K562 (cell line): ENCODE results near the gene KNDC1. TPM values are rescaled to one million over a fixed set of nuclear protein-coding genes. Genes with fewer than 3 reads are reported as not detected.

Experiments
- ATAC-seq: fragments of 200-7000 bp; cut with Tn5 transposase; 3 replicates; pipeline ENCODE4 v1.9.1; 2020; ENCODE audit warnings: moderate library complexity
- BruUV-seq: library from RNA; stranded (reverse); fragments of 400-500 nt; replicated peaks from 2 replicates; lab custom pipeline; 2021; lab: Mats Ljungman, UMichigan
- CTCF ChIA-PET: fragments of 300-600 bp; formaldehyde crosslinking; extraction: SDS; loops from one replicate; lab custom pipeline; 2021; ENCODE audit warnings: low intra/inter-chr PET ratio; lab: Yijun Ruan, JAX
- POLR2A ChIA-PET: fragments of 300-600, 350-650 bp; sonication (Branson Sonifier 250); formaldehyde crosslinking; extraction: SDS; loops from one replicate; lab custom pipeline; 2021; ENCODE audit warnings: antibody characterized with exemption, inconsistent platforms; lab: Yijun Ruan, JAX
- DNase-seq, 4 experiments: peaks; one replicate each; pipeline versions ENCODE4 v3.0.0 to v3.0.0-alpha.2; 2011 to 2018; ENCODE audit warnings: low spot score in 3 of 4, mixed read lengths in 3 of 4; ENCODE audit errors: extremely low read depth in 1 of 4
- FAIRE-seq: peaks from 2 replicates; lab custom pipeline; 2011; peaks lifted over from hg19 to GRCh38; lab: Jason Lieb, UNC
- H2AFZ ChIP-seq: 2 replicates; pipeline ENCODE4 v1.6.0; 2011; ENCODE audit warnings: low read depth, low read length, control low read depth, inconsistent platforms
- H3K27ac ChIP-seq: fragments of 200-600 bp; 3 replicates; pipeline ENCODE4 v1.8.0; 2011; ENCODE audit warnings: low read depth, mild to moderate bottlenecking, control low read depth, inconsistent platforms, low read length, moderate library complexity, mixed read lengths; ENCODE audit errors: extremely low read depth
- H3K27me3 ChIP-seq, 2 experiments: fragments of 300-600 bp in 1 of 2; 2 replicates in 1 of 2; 3 replicates in 1 of 2; pipeline versions ENCODE4 v1.6.0 to v1.8.0; 2011; ENCODE audit warnings: inconsistent platforms in 2 of 2, low read length in 2 of 2, mild to moderate bottlenecking in 1 of 2, mixed read lengths in 1 of 2, moderate library complexity in 1 of 2; ENCODE audit not compliant: control insufficient read depth in 2 of 2, insufficient read depth in 2 of 2
- H3K36me3 ChIP-seq: fragments of 300-600 bp; 3 replicates; pipeline ENCODE4 v1.8.0; 2011; ENCODE audit warnings: mild to moderate bottlenecking, low read length, inconsistent platforms; ENCODE audit not compliant: control insufficient read depth, insufficient read depth
- H3K4me1 ChIP-seq, 2 experiments: fragments of 200-600 bp in 1 of 2; replicated peaks in 1 of 2; 2 replicates in 1 of 2; 3 replicates in 1 of 2; pipeline versions ENCODE4 v1.5.1 to v1.8.0; 2011; ENCODE audit warnings: inconsistent platforms in 2 of 2, low read length in 2 of 2, mild to moderate bottlenecking in 1 of 2, mixed read lengths in 1 of 2, moderate library complexity in 1 of 2; ENCODE audit not compliant: control insufficient read depth in 2 of 2, insufficient read depth in 2 of 2
- H3K4me2 ChIP-seq: 2 replicates; pipeline ENCODE4 v1.6.1; 2011; ENCODE audit warnings: low read length, control low read depth, inconsistent platforms, mixed read lengths; ENCODE audit not compliant: insufficient read depth
- H3K4me3 ChIP-seq: fragments of 200-600 bp; sonication (generic), shearing (Covaris generic); 2 replicates; pipeline ENCODE4 v1.5.1; 2016; ENCODE audit warnings: control low read depth, inconsistent platforms
- H3K79me2 ChIP-seq: fragments of 200-600 bp; 3 replicates; pipeline ENCODE4 v1.8.0; 2011; ENCODE audit warnings: low read length, inconsistent platforms; ENCODE audit not compliant: control insufficient read depth, insufficient read depth
- H3K9ac ChIP-seq, 2 experiments: 2 replicates each; pipeline versions ENCODE4 v1.6.0 to v1.6.1; 2011; ENCODE audit warnings: low read depth in 2 of 2, low read length in 2 of 2, control low read depth in 1 of 2, inconsistent platforms in 1 of 2, mild to moderate bottlenecking in 1 of 2, mixed read lengths in 1 of 2; ENCODE audit not compliant: insufficient read depth in 1 of 2
- H3K9me1 ChIP-seq: one replicate; pipeline ENCODE4 v1.6.0; 2011; ENCODE audit warnings: inconsistent platforms, mild to moderate bottlenecking, low read length, moderate library complexity; ENCODE audit not compliant: control insufficient read depth, insufficient read depth
- H3K9me3 ChIP-seq: replicated peaks from 2 replicates; pipeline ENCODE4 v1.5.1; 2011; ENCODE audit warnings: low read depth, low read length, inconsistent platforms; ENCODE audit not compliant: control insufficient read depth, insufficient read depth
- H4K20me1 ChIP-seq: replicated peaks from 2 replicates; pipeline ENCODE4 v1.6.1; 2011; ENCODE audit warnings: low read length, inconsistent platforms, mixed read lengths; ENCODE audit not compliant: control insufficient read depth, insufficient read depth
- BACH1 ChIP-seq: fragments of 200-800 bp; sonication (Bioruptor generic); IDR thresholded peaks from 2 replicates; pipeline ENCODE4 v1.6.1; 2016; ENCODE audit warnings: missing genetic modification characterization, missing compliant biosample characterization
- CHD2 ChIP-seq: IDR thresholded peaks from 2 replicates; pipeline ENCODE4 v1.6.1; 2011; ENCODE audit warnings: low read depth, low read length
- NCOA1 ChIP-seq: fragments of 450-650 bp; IDR thresholded peaks from 2 replicates; pipeline ENCODE4 v1.6.1; 2016; ENCODE audit warnings: low read depth
- RAD21 ChIP-seq, 2 experiments: fragments of 250-450 bp in 1 of 2; fragments of 450-650 bp in 1 of 2; sonication (Bioruptor Pico) in 1 of 2; formaldehyde crosslinking in 1 of 2; IDR thresholded peaks in 1 of 2; conservative IDR thresholded peaks in 1 of 2; 2 replicates each; pipeline versions ENCODE4 v1.4.0 to v1.8.0; 2020 to 2022; ENCODE audit warnings: mild to moderate bottlenecking in 2 of 2, moderate library complexity in 1 of 2
- RFX7 ChIP-seq: fragments of 250-450 bp; sonication (Bioruptor Pico); IDR thresholded peaks from 2 replicates; pipeline ENCODE4 v1.5.1; 2021; ENCODE audit warnings: mild to moderate bottlenecking
- RNF2 ChIP-seq: sonication (generic); IDR thresholded peaks from 2 replicates; pipeline ENCODE4 v1.6.1; 2016
- SIRT6 ChIP-seq: IDR thresholded peaks from one replicate; pipeline ENCODE4 v1.6.1; 2012; ENCODE audit warnings: low read depth, mild to moderate bottlenecking, control low read depth, inconsistent platforms, low read length, moderate library complexity
- SMAD3 ChIP-seq: fragments of 450-650 bp; formaldehyde crosslinking; conservative IDR thresholded peaks from 2 replicates; pipeline ENCODE4 v1.4.0; 2020; ENCODE audit warnings: mild to moderate bottlenecking
- TCFL5 ChIP-seq: fragments of 250-450 bp; sonication (Bioruptor Pico); conservative IDR thresholded peaks from 2 replicates; pipeline ENCODE4 v1.6.1; 2021; ENCODE audit warnings: mild to moderate bottlenecking, moderate library complexity, matching md5 sums
- ZBTB26 ChIP-seq: fragments of 450-650 bp; formaldehyde crosslinking; IDR thresholded peaks from 2 replicates; pipeline ENCODE4 v1.4.0; 2022; ENCODE audit warnings: missing genetic modification characterization
- ZBTB49 ChIP-seq: sonication (generic); formaldehyde crosslinking; IDR thresholded peaks from 2 replicates; pipeline ENCODE4 v1.8.0; 2022; ENCODE audit warnings: missing genetic modification reagents, mild to moderate bottlenecking, borderline replicate concordance
- ZNF57 ChIP-seq: fragments of 450-650 bp; formaldehyde crosslinking; IDR thresholded peaks from 2 replicates; pipeline ENCODE4 v1.4.0; 2020; ENCODE audit warnings: mild to moderate bottlenecking, moderate library complexity
- ZNF76 ChIP-seq: fragments of 250-450 bp; sonication (Bioruptor Pico); IDR thresholded peaks from 2 replicates; pipeline ENCODE4 v1.4.0; 2020; ENCODE audit warnings: mild to moderate bottlenecking, moderate library complexity, borderline replicate concordance
- WGBS: fragments of 100-300 bp; shearing (Covaris generic); methylation state at CpG from one replicate; pipeline ENCODE4 v1.1.6; 2016; ENCODE audit warnings: low coverage, mixed read lengths; ENCODE audit not compliant: insufficient coverage; ENCODE audit errors: missing lambda C conversion rate; 5-methylcytosine and 5-hydroxymethylcytosine counted together
- in situ Hi-C: fragments of 300-500 bp; cut with MboI; formaldehyde crosslinking; loops from 4 replicates; pipeline ENCODE4 v1.15.0; 2018; ENCODE audit warnings: inconsistent platforms, mixed read lengths
- intact Hi-C: fragments of 100-400 bp; cut with micrococcal nuclease; formaldehyde crosslinking; loops from 2 replicates; pipeline ENCODE4 v1.14.2; 2022
- polyA plus RNA-seq, 8 experiments: library from polyadenylated mRNA; depleted of rRNA in 4 of 8; stranded (reverse) in 5 of 8; unstranded in 3 of 8; fragments of >200 nt; fragmentation: Nextera tagmentation in 2 of 8; fragmentation: Illumina TruSeq in 1 of 8; extraction: Ambion mirVana in 2 of 8; extraction: Trizol in 1 of 8; gene quantifications; 2 replicates each; pipeline versions ENCODE4 v1.2.1 to v1.2.3, GENCODE V29; 2011 to 2014; ENCODE audit warnings: inconsistent platforms in 1 of 8, missing spikeins in 1 of 8
- total RNA-seq, 7 experiments: library from RNA; depleted of rRNA in 6 of 7; stranded (reverse); fragments of >200 nt in 6 of 7; fragmentation: Illumina TruSeq in 2 of 7; extraction: Trizol in 2 of 7; gene quantifications; 2 replicates each; pipeline versions ENCODE4 v1.2.1 to v1.2.3, GENCODE V29; 2011 to 2021; ENCODE audit warnings: low replicate concordance in 1 of 7
- TF ChIP-seq, protein P1 (sequence below): sonication (generic); formaldehyde crosslinking; IDR thresholded peaks from 2 replicates; pipeline ENCODE4 v1.8.0; 2022; ENCODE audit warnings: missing genetic modification reagents, mild to moderate bottlenecking, borderline replicate concordance
- TF ChIP-seq, protein P2 (sequence below), 2 experiments: IDR thresholded peaks; 2 replicates each; pipeline ENCODE4 v1.6.1; 2011; ENCODE audit warnings: borderline replicate concordance in 1 of 2, control low read depth in 1 of 2, low read depth in 1 of 2, low read length in 1 of 2, mild to moderate bottlenecking in 1 of 2, mixed read lengths in 1 of 2, moderate library complexity in 1 of 2; ENCODE audit not compliant: insufficient read depth in 1 of 2, insufficient read length in 1 of 2, poor library complexity in 1 of 2, severe bottlenecking in 1 of 2; ENCODE audit errors: extremely low read depth in 1 of 2

KNDC1 gene
- total and polyA plus RNA-seq, 9 of the 15 experiments (the other 6 are each of a cell fraction or from before 2014, with no cell fraction given), result 0.07 to 0.26 (median 0.11) TPM; not detected in 6

- TF ChIP-seq ZBTB49, result no peak
- no peak for TF ChIP-seq ZBTB26 (CRISPR knock-in tag)
- TF ChIP-seq NCOA1, result no peak
- TF ChIP-seq, protein P1, sequence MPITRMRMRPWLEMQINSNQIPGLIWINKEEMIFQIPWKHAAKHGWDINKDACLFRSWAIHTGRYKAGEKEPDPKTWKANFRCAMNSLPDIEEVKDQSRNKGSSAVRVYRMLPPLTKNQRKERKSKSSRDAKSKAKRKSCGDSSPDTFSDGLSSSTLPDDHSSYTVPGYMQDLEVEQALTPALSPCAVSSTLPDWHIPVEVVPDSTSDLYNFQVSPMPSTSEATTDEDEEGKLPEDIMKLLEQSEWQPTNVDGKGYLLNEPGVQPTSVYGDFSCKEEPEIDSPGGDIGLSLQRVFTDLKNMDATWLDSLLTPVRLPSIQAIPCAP (CRISPR knock-in tag), result no peak
Measured at GRCh38 chr10:133184591-133185244, 24.7 kb downstream of the KNDC1 start (continued).

- 14% methylated on average over 9 of the region's 11 CpGs for WGBS
- no peaks in the 10 kb centered on the region for H3K79me2 ChIP-seq
- H3K9ac ChIP-seq, result no peak overlapping the region
- no peak overlapping the region for H3K4me2 ChIP-seq
- CTCF ChIA-PET, result no interaction called here
- peaks cover 3% of the 10 kb centered on the region; the same call in 1 of the 2 replicates for H4K20me1 ChIP-seq
- intact Hi-C loops, result no loop called here
- H3K4me1 ChIP-seq, result peaks cover 0 to 23% of the 10 kb centered on the region in 2 experiments; a peak in 2 of 5 replicates
- ATAC-seq, result no peak
- H3K27ac ChIP-seq, result no peak overlapping the region
- no peak for FAIRE-seq
- no peaks in the 10 kb centered on the region for H3K9me1 ChIP-seq
- no peaks in the 10 kb centered on the region for H3K36me3 ChIP-seq
- in situ Hi-C loops, result no loop called here
- H3K4me3 ChIP-seq, result no peak overlapping the region
- H3K27me3 ChIP-seq, result peaks cover 2 to 52% of the 10 kb centered on the region in 2 experiments; a peak in 4 of 5 replicates
- no TSS peak for BruUV-seq
- H2AFZ ChIP-seq, result no peak overlapping the region
- DNase-seq, result no peak
- POLR2A ChIA-PET, result no interaction called here
- H3K9me3 ChIP-seq, result no peaks in the 10 kb centered on the region
- TF ChIP-seq SIRT6 (no peak), RNF2 (no peak), RAD21 (CRISPR knock-in tag; conservative IDR thresholded peaks at IDR 0.05 in 1 of 2, IDR thresholded peaks at IDR 0.05 in 1 of 2) (no peak), ZNF76 (CRISPR knock-in tag) (no peak), BACH1 (tag) (no peak), SMAD3 (CRISPR knock-in tag) (no peak), RFX7 (CRISPR knock-in tag) (no peak), ZNF57 (CRISPR knock-in tag) (no peak), TCFL5 (no peak), CHD2 (no peak)
- TF ChIP-seq, protein P2, sequence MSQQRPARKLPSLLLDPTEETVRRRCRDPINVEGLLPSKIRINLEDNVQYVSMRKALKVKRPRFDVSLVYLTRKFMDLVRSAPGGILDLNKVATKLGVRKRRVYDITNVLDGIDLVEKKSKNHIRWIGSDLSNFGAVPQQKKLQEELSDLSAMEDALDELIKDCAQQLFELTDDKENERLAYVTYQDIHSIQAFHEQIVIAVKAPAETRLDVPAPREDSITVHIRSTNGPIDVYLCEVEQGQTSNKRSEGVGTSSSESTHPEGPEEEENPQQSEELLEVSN (IDR thresholded peaks at IDR 0.05; ENCODE audit: borderline replicate concordance in 1 of 2, extremely low read depth in 1 of 2, insufficient read depth in 1 of 2, insufficient read length in 1 of 2, low read depth in 1 of 2, low read length in 1 of 2, poor library complexity in 1 of 2, severe bottlenecking in 1 of 2), result no peak
Measured at GRCh38 chr10:133185421-133185820, 25.4 kb downstream of the KNDC1 start.
